Hepatocyte (in vitro differentiated cells): ENCODE results near the gene KCNE5. TPM values are rescaled to one million over a fixed set of nuclear protein-coding genes. Genes with fewer than 3 reads are reported as not detected.
"Not testable (repeated sequence)": the region's sequence is repeated elsewhere in the genome, so short reads cannot be mapped to it uniquely, and the experiment has no call there.

ENCODE experiments used
- DNase-seq: peaks from one replicate; pipeline ENCODE4 v3.0.0-alpha.2; 2016; ENCODE audit warnings: low spot score
- H2AFZ ChIP-seq: fragments of 200-600 bp; sonication (generic); 2 replicates; pipeline ENCODE4 v1.6.0; 2016; ENCODE audit warnings: antibody characterized with exemption, mild to moderate bottlenecking
- H3K27ac ChIP-seq: fragments of 200-600 bp; sonication (generic); 2 replicates; pipeline ENCODE4 v1.5.1; 2016; ENCODE audit warnings: mild to moderate bottlenecking
- H3K27me3 ChIP-seq: fragments of 200-600 bp; sonication (generic); 2 replicates; pipeline ENCODE4 v1.6.1; 2016
- H3K36me3 ChIP-seq: fragments of 200-600 bp; sonication (generic); replicated peaks from 2 replicates; pipeline ENCODE4 v1.5.1; 2016; ENCODE audit warnings: low read depth; ENCODE audit not compliant: insufficient read depth
- H3K4me1 ChIP-seq: fragments of 200-600 bp; sonication (generic); 2 replicates; pipeline ENCODE4 v1.5.1; 2016; ENCODE audit warnings: mild to moderate bottlenecking, moderate library complexity; ENCODE audit not compliant: insufficient read depth
- H3K4me2 ChIP-seq: fragments of 200-600 bp; sonication (generic); 2 replicates; pipeline ENCODE4 v1.6.0; 2016
- H3K4me3 ChIP-seq: fragments of 200-600 bp; sonication (generic); 2 replicates; pipeline ENCODE4 v1.5.1; 2016; ENCODE audit warnings: mild to moderate bottlenecking
- H3K79me2 ChIP-seq: fragments of 200-600 bp; sonication (generic); 2 replicates; pipeline ENCODE4 v1.6.0; 2017; ENCODE audit warnings: mild to moderate bottlenecking
- H3K9me2 ChIP-seq: fragments of 200-600 bp; sonication (generic); replicated peaks from 2 replicates; pipeline ENCODE4 v1.6.0; 2017; ENCODE audit warnings: mild to moderate bottlenecking; ENCODE audit not compliant: insufficient read depth
- H3K9me3 ChIP-seq: fragments of 200-600 bp; sonication (generic); 2 replicates; pipeline ENCODE4 v1.5.1; 2016; ENCODE audit warnings: low read depth, mild to moderate bottlenecking
- H4K20me1 ChIP-seq: fragments of 200-600 bp; sonication (generic); 2 replicates; pipeline ENCODE4 v1.6.0; 2016; ENCODE audit warnings: mild to moderate bottlenecking; ENCODE audit not compliant: insufficient read depth, poor library complexity, severe bottlenecking
- CTCF ChIP-seq: fragments of 200-600 bp; sonication (generic); IDR thresholded peaks from 2 replicates; pipeline ENCODE4 v1.5.1; 2016; ENCODE audit warnings: antibody characterized with exemption, mild to moderate bottlenecking; ENCODE audit not compliant: poor library complexity
- EZH2 ChIP-seq: fragments of 200-600 bp; sonication (generic); IDR thresholded peaks from 2 replicates; pipeline ENCODE4 v1.6.1; 2016; ENCODE audit warnings: antibody characterized with exemption, mild to moderate bottlenecking, borderline replicate concordance
- EZH2phosphoT487 ChIP-seq: fragments of 200-600 bp; sonication (generic); IDR thresholded peaks from one replicate; pipeline ENCODE4 v1.6.1; 2018; ENCODE audit warnings: antibody characterized with exemption, mild to moderate bottlenecking, low read depth, moderate library complexity; ENCODE audit not compliant: unreplicated experiment, severe bottlenecking
- WGBS: methylation state at CpG from one replicate; pipeline ENCODE4 v1.1.6; 2016; ENCODE audit warnings: low lambda C conversion rate; ENCODE audit errors: missing lambda C conversion rate; 5-methylcytosine and 5-hydroxymethylcytosine counted together
- polyA plus RNA-seq: library from polyadenylated mRNA; unstranded; fragments of >200 nt; fragmentation: Nextera tagmentation; extraction: Ambion mirVana; gene quantifications from 2 replicates; pipeline ENCODE4 v1.2.1, GENCODE V29; 2016
- small RNA-seq: library from RNA; depleted of rRNA; stranded (forward); fragments of <200 nt; gene quantifications from one replicate; pipeline ENCODE3, GENCODE V24; 2014
- total RNA-seq: library from RNA; depleted of rRNA; stranded (reverse); fragments of >200 nt; gene quantifications from 2 replicates; pipeline ENCODE4 v1.2.3, GENCODE V29; 2014

The KCNE5 gene
- total and polyA plus RNA-seq, 2 experiments from 2014 or later: 0.10 to 0.16 TPM

GRCh38 chrX:109578916-109579315, 46.1 kb downstream of the KCNE5 start:
- DNase-seq: no peak

GRCh38 chrX:109577055-109577454, 47.9 kb downstream of the KCNE5 start:
- Histone ChIP-seq H4K20me1 (no peaks in the 10 kb centered on the region), H3K36me3 (no peaks in the 10 kb centered on the region), H3K27ac (no peak overlapping the region), H3K27me3 (no peaks in the 10 kb centered on the region), H3K9me3 (peaks cover 4% of the 10 kb centered on the region), H3K4me1 (no peaks in the 10 kb centered on the region), H3K79me2 (no peaks in the 10 kb centered on the region), H3K9me2 (no peaks in the 10 kb centered on the region), H3K4me2 (no peak overlapping the region), H3K4me3 (no peak overlapping the region), H2AFZ (no peak overlapping the region)
- TF ChIP-seq EZH2phosphoT487: no peak
- no peak for TF ChIP-seq EZH2
- TF ChIP-seq CTCF: no peak
- WGBS: 47% methylated on average over 2 of the region's 2 CpGs
- DNase-seq: no peak

More at GRCh38 chrX:109578916-109579315, 46.1 kb downstream of the KCNE5 start:
- H3K79me2 ChIP-seq: no peaks in the 10 kb centered on the region
- H3K9me2 ChIP-seq: no peaks in the 10 kb centered on the region
- H3K4me2 ChIP-seq: no peak overlapping the region
- TF ChIP-seq EZH2 (no peak), CTCF (no peak), EZH2phosphoT487 (no peak)
- 84% methylated on average over 1 of the region's 1 CpG for WGBS
- H4K20me1 ChIP-seq: no peaks in the 10 kb centered on the region
- H3K27me3 ChIP-seq: no peaks in the 10 kb centered on the region
- H3K27ac ChIP-seq: no peak overlapping the region
- no peak overlapping the region for H2AFZ ChIP-seq
- no peaks in the 10 kb centered on the region for H3K4me1 ChIP-seq
- H3K36me3 ChIP-seq: no peaks in the 10 kb centered on the region
- H3K4me3 ChIP-seq: no peak overlapping the region
- peaks cover 4% of the 10 kb centered on the region for H3K9me3 ChIP-seq

GRCh38 chrX:109576083-109576482, 48.9 kb downstream of the KCNE5 start:
- H4K20me1 ChIP-seq, H3K9me3 ChIP-seq, H3K36me3 ChIP-seq, H3K27ac ChIP-seq, H3K9me2 ChIP-seq, H2AFZ ChIP-seq, H3K4me1 ChIP-seq, H3K4me3 ChIP-seq, H3K79me2 ChIP-seq, H3K4me2 ChIP-seq, DNase-seq, H3K27me3 ChIP-seq: not testable (repeated sequence)
- WGBS: 88% methylated on average over 3 of the region's 4 CpGs

Small RNA genes within 50 kb of the gene (small RNA-seq; reads per million reads assigned to genes)
- not detected for gene AL118496.2

Other genes starting within 250 kb of the KCNE5 start
- not detected in 2 replicates for gene GUCY2F, start 143.1 kb downstream of the KCNE5 start, total RNA-seq
- gene GUCY2F, start 143.1 kb downstream of the KCNE5 start, polyA plus RNA-seq: not detected in 2 replicates
- 15.0 and 22.2 TPM in 2 replicates for gene NXT2, start 88.3 kb downstream of the KCNE5 start, total RNA-seq
- gene NXT2, start 88.3 kb downstream of the KCNE5 start, polyA plus RNA-seq: 6.3 and 6.7 TPM in 2 replicates
- 213 and 250 TPM in 2 replicates for gene ACSL4, start 108.1 kb upstream of the KCNE5 start, total RNA-seq
- gene ACSL4, start 108.1 kb upstream of the KCNE5 start, polyA plus RNA-seq: 30.2 and 51.8 TPM in 2 replicates